Type B pancreatic cell (in vitro differentiated cells): Measurements from ENCODE around the gene RPUSD3. TPM values are rescaled to one million over a fixed set of nuclear protein-coding genes. Genes with fewer than 3 reads are reported as not detected.
A peak's percentile ranks its signal among the peaks of the same experiment; 100 is the strongest.

Experiments
- DNase-seq: peaks from one replicate; pipeline ENCODE4 v3.0.0; 2021; ENCODE audit warnings: mixed read lengths; ENCODE audit not compliant: unreplicated experiment; ENCODE audit errors: extremely low spot score
- H3K27ac Mint-ChIP-seq: 2 replicates; pipeline ENCODE4 v1.8.0; 2021; ENCODE audit warnings: mild to moderate bottlenecking, mixed read lengths
- H3K27me3 Mint-ChIP-seq: 2 replicates; pipeline ENCODE4 v1.8.0; 2021; ENCODE audit warnings: mixed read lengths
- H3K36me3 Mint-ChIP-seq: 2 replicates; pipeline ENCODE4 v1.8.0; 2021; ENCODE audit warnings: mixed read lengths
- H3K4me1 Mint-ChIP-seq: one replicate; pipeline ENCODE4 v1.8.0; 2021; ENCODE audit warnings: mixed read lengths; ENCODE audit not compliant: unreplicated experiment
- H3K4me3 Mint-ChIP-seq: 2 replicates; pipeline ENCODE4 v1.8.0; 2021; ENCODE audit warnings: mild to moderate bottlenecking, mixed read lengths
- H3K9me3 Mint-ChIP-seq: 2 replicates; pipeline ENCODE4 v1.8.0; 2021; ENCODE audit warnings: mixed read lengths
- CTCF ChIP-seq: fragments of 200-600 bp; sonication (generic); conservative IDR thresholded peaks from 2 replicates; pipeline ENCODE4 v1.5.0; 2021; ENCODE audit warnings: antibody characterized with exemption, mild to moderate bottlenecking
- total RNA-seq: library from RNA; stranded (reverse); gene quantifications from 2 replicates; pipeline ENCODE4 v1.2.1, GENCODE V29; 2021; ENCODE audit warnings: low replicate concordance

Gene RPUSD3
- total RNA-seq, 1 donor from 2014 or later, result 55.0 TPM

GRCh38 chr3:9825451-9826040 lies 18.3 kb downstream of the RPUSD3 start:
- Mint-ChIP-seq H3K27me3 (no peaks in the 10 kb centered on the region), H3K27ac (no peak overlapping the region), H3K36me3 (no peaks in the 10 kb centered on the region), H3K4me1 (no peaks in the 10 kb centered on the region), H3K9me3 (no peaks in the 10 kb centered on the region), H3K4me3 (no peak overlapping the region)
- TF ChIP-seq CTCF, result no peak
- no peak for DNase-seq

GRCh38 chr3:9820946-9821345 lies 22.9 kb downstream of the RPUSD3 start:
- Mint-ChIP-seq H3K4me1 (no peaks in the 10 kb centered on the region), H3K36me3 (peaks cover 5% of the 10 kb centered on the region), H3K4me3 (no peak overlapping the region), H3K9me3 (no peaks in the 10 kb centered on the region), H3K27ac (no peak overlapping the region), H3K27me3 (no peaks in the 10 kb centered on the region)
- DNase-seq, result no peak
- peak; percentile 58 for TF ChIP-seq CTCF

GRCh38 chr3:9820543-9820942 lies 23.3 kb downstream of the RPUSD3 start:
- no peak for TF ChIP-seq CTCF
- no peak for DNase-seq
- Mint-ChIP-seq H3K9me3 (no peaks in the 10 kb centered on the region), H3K36me3 (peaks cover 5% of the 10 kb centered on the region), H3K27me3 (no peaks in the 10 kb centered on the region), H3K27ac (no peak overlapping the region), H3K4me1 (no peaks in the 10 kb centered on the region), H3K4me3 (no peak overlapping the region)

- Mint-ChIP-seq H3K9me3 (no peaks in the 10 kb centered on the region), H3K4me1 (no peaks in the 10 kb centered on the region), H3K27ac (no peak overlapping the region), H3K36me3 (peaks cover 5% of the 10 kb centered on the region), H3K4me3 (no peak overlapping the region), H3K27me3 (no peaks in the 10 kb centered on the region)
- no peak for TF ChIP-seq CTCF
- DNase-seq, result no peak
Measured at GRCh38 chr3:9818666-9819335, 25.0 kb downstream of the RPUSD3 start.

- no peak overlapping the region for H3K27ac Mint-ChIP-seq
- no peak overlapping the region for H3K4me3 Mint-ChIP-seq
- TF ChIP-seq CTCF, result no peak
Measured at GRCh38 chr3:9817436-9817835, 26.4 kb downstream of the RPUSD3 start.

More at GRCh38 chr3:9817436-9817835, 26.4 kb downstream of the RPUSD3 start:
- Mint-ChIP-seq H3K9me3 (no peaks in the 10 kb centered on the region), H3K4me1 (no peaks in the 10 kb centered on the region), H3K36me3 (peaks cover 5% of the 10 kb centered on the region), H3K27me3 (no peaks in the 10 kb centered on the region)
- no peak for DNase-seq
